ENCODE results near the gene FZR1. TPM values are rescaled to one million over a fixed set of nuclear protein-coding genes. Genes with fewer than 3 reads are reported as not detected.

The FZR1 gene
- total and polyA plus RNA-seq, 2 of the 4 experiments (the other 2 are of a cell fraction): 21.5 to 47.8 TPM

DNA sequence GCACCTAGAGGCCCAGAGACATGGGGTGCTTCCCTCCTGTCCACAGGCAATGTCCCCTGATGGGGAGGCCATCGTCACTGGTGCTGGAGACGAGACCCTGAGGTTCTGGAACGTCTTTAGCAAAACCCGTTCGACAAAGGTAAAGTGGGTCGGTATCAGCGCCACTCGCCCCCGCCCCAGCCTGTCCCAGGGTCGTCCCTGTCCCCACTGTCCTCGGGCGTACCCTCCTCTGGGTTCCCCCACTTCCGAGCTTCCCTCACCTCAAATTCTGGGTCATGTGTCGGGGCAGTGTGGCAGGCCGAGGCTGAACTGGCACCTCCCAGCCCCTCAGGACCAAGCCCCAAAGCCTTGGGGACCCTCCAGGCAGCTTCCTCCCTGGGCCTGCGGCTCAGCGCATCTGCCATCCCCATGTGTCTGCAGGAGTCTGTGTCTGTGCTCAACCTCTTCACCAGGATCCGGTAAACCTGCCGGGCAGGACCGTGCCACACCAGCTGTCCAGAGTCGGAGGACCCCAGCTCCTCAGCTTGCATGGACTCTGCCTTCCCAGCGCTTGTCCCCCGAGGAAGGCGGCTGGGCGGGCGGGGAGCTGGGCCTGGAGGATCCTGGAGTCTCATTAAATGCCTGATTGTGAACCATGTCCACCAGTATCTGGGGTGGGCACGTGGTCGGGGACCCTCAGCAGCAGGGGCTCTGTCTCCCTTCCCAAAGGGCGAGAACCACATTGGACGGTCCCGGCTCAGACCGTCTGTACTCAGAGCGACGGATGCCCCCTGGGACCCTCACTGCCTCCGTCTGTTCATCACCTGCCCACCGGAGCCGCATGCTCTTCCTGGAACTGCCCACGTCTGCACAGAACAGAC, 28.5 kb downstream of the FZR1 start:
- no peak overlapping the region for H2AFZ ChIP-seq (replicated peaks; ENCODE audit: low read length, poor library complexity)
- dilution Hi-C loops (cut with HindIII; ENCODE audit: low sequenced_read_pairs, unreplicated experiment): no loop called here
- no peak overlapping the region for H3K4me2 ChIP-seq (ENCODE audit: low read depth, low read length)
- POLR2A ChIA-PET (ENCODE audit: unreplicated experiment): no interaction called here
- H3K23ac ChIP-seq (ENCODE audit: low read depth, low read length): no peak overlapping the region
- TF ChIP-seq, protein P1, sequence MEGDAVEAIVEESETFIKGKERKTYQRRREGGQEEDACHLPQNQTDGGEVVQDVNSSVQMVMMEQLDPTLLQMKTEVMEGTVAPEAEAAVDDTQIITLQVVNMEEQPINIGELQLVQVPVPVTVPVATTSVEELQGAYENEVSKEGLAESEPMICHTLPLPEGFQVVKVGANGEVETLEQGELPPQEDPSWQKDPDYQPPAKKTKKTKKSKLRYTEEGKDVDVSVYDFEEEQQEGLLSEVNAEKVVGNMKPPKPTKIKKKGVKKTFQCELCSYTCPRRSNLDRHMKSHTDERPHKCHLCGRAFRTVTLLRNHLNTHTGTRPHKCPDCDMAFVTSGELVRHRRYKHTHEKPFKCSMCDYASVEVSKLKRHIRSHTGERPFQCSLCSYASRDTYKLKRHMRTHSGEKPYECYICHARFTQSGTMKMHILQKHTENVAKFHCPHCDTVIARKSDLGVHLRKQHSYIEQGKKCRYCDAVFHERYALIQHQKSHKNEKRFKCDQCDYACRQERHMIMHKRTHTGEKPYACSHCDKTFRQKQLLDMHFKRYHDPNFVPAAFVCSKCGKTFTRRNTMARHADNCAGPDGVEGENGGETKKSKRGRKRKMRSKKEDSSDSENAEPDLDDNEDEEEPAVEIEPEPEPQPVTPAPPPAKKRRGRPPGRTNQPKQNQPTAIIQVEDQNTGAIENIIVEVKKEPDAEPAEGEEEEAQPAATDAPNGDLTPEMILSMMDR (conservative IDR thresholded peaks at IDR 0.05; ENCODE audit: low read depth, low read length): no peak
- TF ChIP-seq CEBPB (IDR thresholded peaks at IDR 0.05; ENCODE audit: low read depth, low read length) (no peak), MAZ (IDR thresholded peaks at IDR 0.05; ENCODE audit: borderline replicate concordance, low read depth, low read length) (no peak), MAFK (IDR thresholded peaks at IDR 0.05; ENCODE audit: low read depth, low read length) (no peak), POLR2A (IDR thresholded peaks at IDR 0.05; ENCODE audit: low read depth, low read length) (no peak), NFE2L2 (IDR thresholded peaks at IDR 0.05; ENCODE audit: low read depth, low read length) (no peak), RCOR1 (IDR thresholded peaks at IDR 0.05; ENCODE audit: insufficient replicate concordance, low read length) (no peak), RAD21 (IDR thresholded peaks at IDR 0.05; ENCODE audit: low read length) (no peak), RFX5 (IDR thresholded peaks at IDR 0.05; ENCODE audit: low read depth, low read length) (no peak)
- TF ChIP-seq, protein P2, sequence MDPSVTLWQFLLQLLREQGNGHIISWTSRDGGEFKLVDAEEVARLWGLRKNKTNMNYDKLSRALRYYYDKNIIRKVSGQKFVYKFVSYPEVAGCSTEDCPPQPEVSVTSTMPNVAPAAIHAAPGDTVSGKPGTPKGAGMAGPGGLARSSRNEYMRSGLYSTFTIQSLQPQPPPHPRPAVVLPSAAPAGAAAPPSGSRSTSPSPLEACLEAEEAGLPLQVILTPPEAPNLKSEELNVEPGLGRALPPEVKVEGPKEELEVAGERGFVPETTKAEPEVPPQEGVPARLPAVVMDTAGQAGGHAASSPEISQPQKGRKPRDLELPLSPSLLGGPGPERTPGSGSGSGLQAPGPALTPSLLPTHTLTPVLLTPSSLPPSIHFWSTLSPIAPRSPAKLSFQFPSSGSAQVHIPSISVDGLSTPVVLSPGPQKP (IDR thresholded peaks at IDR 0.05; ENCODE audit: borderline replicate concordance, low read depth, low read length): no peak
- TF ChIP-seq, protein P3, sequence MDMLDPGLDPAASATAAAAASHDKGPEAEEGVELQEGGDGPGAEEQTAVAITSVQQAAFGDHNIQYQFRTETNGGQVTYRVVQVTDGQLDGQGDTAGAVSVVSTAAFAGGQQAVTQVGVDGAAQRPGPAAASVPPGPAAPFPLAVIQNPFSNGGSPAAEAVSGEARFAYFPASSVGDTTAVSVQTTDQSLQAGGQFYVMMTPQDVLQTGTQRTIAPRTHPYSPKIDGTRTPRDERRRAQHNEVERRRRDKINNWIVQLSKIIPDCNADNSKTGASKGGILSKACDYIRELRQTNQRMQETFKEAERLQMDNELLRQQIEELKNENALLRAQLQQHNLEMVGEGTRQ (IDR thresholded peaks at IDR 0.05; ENCODE audit: low read depth, low read length): no peak
- no peak overlapping the region for H3K27ac ChIP-seq (ENCODE audit: insufficient read depth, low read length)
- no peak overlapping the region for H2AK9ac ChIP-seq (replicated peaks; ENCODE audit: low read depth, low read length, poor library complexity)
- H3K14ac ChIP-seq (replicated peaks; ENCODE audit: low read depth, low read length): no peak overlapping the region
- H3K36me3 ChIP-seq (ENCODE audit: control insufficient read depth, insufficient read depth, low read length): peaks cover 61% of the 10 kb centered on the region
- no peak overlapping the region for H4K8ac ChIP-seq (ENCODE audit: low read depth in 2 of 2, low read length in 2 of 2)
- no peaks in the 10 kb centered on the region for H3K4me1 ChIP-seq (ENCODE audit: control insufficient read depth, insufficient read depth, low read length)
- WGBS, 2 experiments (ENCODE audit: extremely low coverage in 2 of 2, insufficient read length in 1 of 2): 97% methylated on average over 17 of the region's 38 CpGs; no CpG with 5 or more reads in 1 of the 2 experiments
- H2BK120ac ChIP-seq (ENCODE audit: low read depth, low read length): no peak overlapping the region
- no peak overlapping the region for H3K4me3 ChIP-seq (ENCODE audit: insufficient read depth, low read depth, low read length)
- H4K91ac ChIP-seq (ENCODE audit: insufficient read depth, low read depth, low read length): no peak overlapping the region
- H2BK15ac ChIP-seq (ENCODE audit: low read depth, low read length): no peak overlapping the region
- ATAC-seq (ENCODE audit: low read depth) (no peak), DNase-seq (no peak)
- H3K4ac ChIP-seq (ENCODE audit: low read depth, low read length): no peak overlapping the region
- H3K79me1 ChIP-seq (ENCODE audit: low read depth in 1 of 2, low read length in 2 of 2): peaks cover 8 to 30% of the 10 kb centered on the region in 2 experiments; a peak in 3 of 4 replicates
- intact Hi-C loops (cut with micrococcal nuclease): no loop called here
- in situ Hi-C loops (cut with MboI; ENCODE audit: low sequenced_read_pairs): no loop called here
- no peak overlapping the region for H4K5ac ChIP-seq (ENCODE audit: low read depth, low read length)
- no TSS peak for BruUV-seq (replicated peaks)
- H3K9ac ChIP-seq (ENCODE audit: low read depth, low read length): no peak overlapping the region
- H4K20me1 ChIP-seq (ENCODE audit: insufficient read depth, low read length): peaks cover 30% of the 10 kb centered on the region
- no peak overlapping the region for H2BK20ac ChIP-seq (ENCODE audit: low read depth, low read length)
- no peak overlapping the region for H2BK5ac ChIP-seq (ENCODE audit: low read depth, low read length, poor library complexity, severe bottlenecking)
- H3K9me1 ChIP-seq (ENCODE audit: insufficient read depth, low read length): 0 out of 2 replicates have a peak, but pooled peaks cover 2% of the 10 kb centered on the region
- no peak overlapping the region for H3K18ac ChIP-seq (ENCODE audit: low read depth, low read length)
- no peak overlapping the region for H3K56ac ChIP-seq (ENCODE audit: extremely low read depth, insufficient read depth, low read length)
- H2AK5ac ChIP-seq (ENCODE audit: low read depth, low read length): no peak overlapping the region
- no peaks in the 10 kb centered on the region for H3K27me3 ChIP-seq (ENCODE audit: control insufficient read depth, insufficient read depth, low read length)
- CTCF ChIA-PET: no interaction called here
- H3K9me3 ChIP-seq (ENCODE audit: control insufficient read depth, insufficient read depth, low read length): no peaks in the 10 kb centered on the region

Data from IMR-90 (cell line).